Left colon (tissue), 2 donors: ENCODE results near the gene RRP1B. TPM values are rescaled to one million over a fixed set of nuclear protein-coding genes. Genes with fewer than 3 reads are reported as not detected.

Source experiments
- ATAC-seq: fragments of 200-7000 bp; cut with Tn5 transposase; one replicate; pipeline ENCODE4 v1.9.1; 2020; ENCODE audit warnings: mild to moderate bottlenecking, moderate library complexity
- DNase-seq, 2 donors: peaks; one replicate each; pipeline ENCODE4 v3.0.0-alpha.2; 2020
- intact Hi-C, 2 donors: fragments of 100-400 bp; cut with DNase I in 1 of 2; cut with micrococcal nuclease in 1 of 2; formaldehyde crosslinking; loops; one replicate each; pipeline versions ENCODE4 v1.11.2 to v1.14.0; 2022; cut with DNase I, micrococcal nuclease
- total RNA-seq, 2 donors: library from RNA; stranded (reverse); fragmentation: NEBNext Ultra II Directional; extraction: Animal tissue kit (Norgen Biotek cat#: 25700); gene quantifications; one replicate each; pipeline ENCODE4 v1.2.1, GENCODE V29; 2021
- donor health status: DM: no; HTN: no; CAD: no.
- donor health status: DM: yes; HTN: yes; CAD: no.

RRP1B gene
- total RNA-seq, 2 donors from 2014 or later: 11.4 to 16.2 TPM

GRCh38 chr21:43717166-43717853 lies 58.0 kb downstream of the RRP1B start:
- DNase-seq (peak in 1 of 2 donors; percentile 12), ATAC-seq (no peak)
- intact Hi-C loops: no loop called here

GRCh38 chr21:43717967-43718871 lies 58.9 kb downstream of the RRP1B start:
- DNase-seq: peak in 1 of 2 donors; percentile 64
- ATAC-seq: peak; percentile 21
- intact Hi-C loops: no loop called here

- ATAC-seq: peak; percentile 82
- intact Hi-C loops: no loop called here
These were observed 59.8 kb downstream of the RRP1B start, which contains the start of gene PDXK for GRCh38 chr21:43718872-43719747. Gene PDXK, plus strand, starts transcription at chr21:43719129. Its CDS starts 166 bp downstream, at chr21:43719295.

GRCh38 chr21:43719748-43720538 lies 60.6 kb downstream of the RRP1B start:
- peak in 1 of 2 donors; percentile 57 for DNase-seq
- peak; percentile 30 for ATAC-seq
- intact Hi-C loops: loop anchor here in 1 of 2 donors (10.0 kb wide), 1 partner anchor 65 kb away; the partner anchor contains the start of gene RRP1

More at GRCh38 chr21:43718872-43719747, 59.8 kb downstream of the RRP1B start, which contains the start of gene PDXK:
- DNase-seq: peak; percentile 81 to 89

- no peak for ATAC-seq
- DNase-seq: peak in 1 of 2 donors; percentile 7
- intact Hi-C loops: loop anchor here in 1 of 2 donors (10.0 kb wide), 1 partner anchor 64 kb away; the partner anchor contains the start of gene RRP1
These were observed 61.3 kb downstream of the RRP1B start for GRCh38 chr21:43720539-43721166.

GRCh38 chr21:43721206-43721605 lies 61.8 kb downstream of the RRP1B start:
- intact Hi-C loops: loop anchor here in 1 of 2 donors (10.0 kb wide), 1 partner anchor 64 kb away; the partner anchor contains the start of gene RRP1
- DNase-seq (peak in 1 of 2 donors; percentile 10), ATAC-seq (no peak)

- no peak for ATAC-seq
- intact Hi-C loops: loop anchor here in 1 of 2 donors (10.0 kb wide), 1 partner anchor 63 kb away; the partner anchor contains the start of gene RRP1
- DNase-seq: peak in 1 of 2 donors; percentile 20
These were observed 62.6 kb downstream of the RRP1B start for GRCh38 chr21:43721939-43722338.

GRCh38 chr21:43723648-43724047 lies 64.3 kb downstream of the RRP1B start:
- intact Hi-C loops: loop anchor here in 1 of 2 donors (10.0 kb wide), 1 partner anchor 61 kb away; the partner anchor contains the start of gene RRP1
- DNase-seq: no peak
- ATAC-seq: no peak

GRCh38 chr21:43726686-43727518 lies 67.5 kb downstream of the RRP1B start:
- no peak for DNase-seq
- no peak for ATAC-seq
- intact Hi-C loops: loop anchor here in 1 of 2 donors (10.0 kb wide), 1 partner anchor 58 kb away; the partner anchor contains the start of gene RRP1

- intact Hi-C loops: loop anchor here in 1 of 2 donors (10.0 kb wide), 1 partner anchor 57 kb away; the partner anchor contains the start of gene RRP1
- peak in 1 of 2 donors; percentile 51 for DNase-seq
- peak; percentile 22 for ATAC-seq
These were observed 68.3 kb downstream of the RRP1B start for GRCh38 chr21:43727519-43728153.

- no peak for DNase-seq
- no peak for ATAC-seq
These were observed 68.8 kb downstream of the RRP1B start for GRCh38 chr21:43728154-43728466.

GRCh38 chr21:43728467-43729390 lies 69.4 kb downstream of the RRP1B start:
- intact Hi-C loops: loop anchor here in 1 of 2 donors (10.0 kb wide), 1 partner anchor 56 kb away; the partner anchor contains the start of gene RRP1
- ATAC-seq (peak; percentile 21), DNase-seq (peak; percentile 79 to 92)

More at GRCh38 chr21:43728154-43728466, 68.8 kb downstream of the RRP1B start:
- intact Hi-C loops: loop anchor here in 1 of 2 donors (10.0 kb wide), 1 partner anchor 57 kb away; the partner anchor contains the start of gene RRP1

- intact Hi-C loops: loop anchor here in 1 of 2 donors (10.0 kb wide), 2 partner anchors 53 to 67 kb away; partner anchors contain the start of gene RRP1
- ATAC-seq: peak; percentile 54
- no peak for DNase-seq
These were observed 72.1 kb downstream of the RRP1B start for GRCh38 chr21:43731476-43731875.
